ENCODE results near the gene OR13C9.

GRCh38 chr9:104586496-104587180, 31.4 kb downstream of the OR13C9 start:
- TF ChIP-seq POLR2AphosphoS5 (IDR thresholded peaks at IDR 0.05; ENCODE audit: low read depth, low read length) (no peak), TAF1 (IDR thresholded peaks at IDR 0.05; ENCODE audit: borderline replicate concordance, insufficient read depth, low read length) (no peak), SIN3A (IDR thresholded peaks at IDR 0.05; ENCODE audit: borderline replicate concordance, insufficient read depth, low read length) (no peak)
